Ectodermal cell (in vitro differentiated cells): ENCODE measurements around the gene HPCAL4.

Experiments used
- H3K27ac ChIP-seq: 2 replicates; pipeline ENCODE4 v1.7.0; 2013; ENCODE audit warnings: mild to moderate bottlenecking, low read depth, low read length; ENCODE audit not compliant: insufficient read depth, poor library complexity, severe bottlenecking
- H3K27me3 ChIP-seq: 2 replicates; pipeline ENCODE4 v1.7.0; 2013; ENCODE audit warnings: mild to moderate bottlenecking, low read length; ENCODE audit not compliant: insufficient read depth, control insufficient read depth, poor library complexity, severe bottlenecking
- H3K36me3 ChIP-seq: one replicate; pipeline ENCODE4 v1.7.0; 2013; ENCODE audit warnings: low read length; ENCODE audit not compliant: control insufficient read depth, insufficient read depth
- H3K4me1 ChIP-seq: one replicate; pipeline ENCODE4 v1.7.0; 2013; ENCODE audit warnings: low read length; ENCODE audit not compliant: control insufficient read depth, insufficient read depth
- H3K4me3 ChIP-seq: 2 replicates; pipeline ENCODE4 v1.7.0; 2013; ENCODE audit warnings: low read depth, low read length, control low read depth; ENCODE audit not compliant: insufficient read depth
- H3K9me3 ChIP-seq: 2 replicates; pipeline ENCODE4 v1.7.0; 2013; ENCODE audit warnings: mild to moderate bottlenecking, low read length, moderate library complexity; ENCODE audit not compliant: control insufficient read depth
- WGBS, 2 experiments: methylation state at CpG; one replicate each; pipeline ENCODE4 v1.1.7; 2013; ENCODE audit warnings: missing lambda C conversion rate in 2 of 2; 5-methylcytosine and 5-hydroxymethylcytosine counted together

Gene HPCAL4

GRCh38 chr1:39690225-39690624 lies 1.0 kb downstream of the HPCAL4 start:
- Histone ChIP-seq H3K4me3 (no peak overlapping the region), H3K27ac (no peak overlapping the region)
- 13 to 15% methylated on average over 2 of the region's 2 CpGs for WGBS, 2 experiments

GRCh38 chr1:39689635-39690034 lies 1.6 kb downstream of the HPCAL4 start:
- H3K27ac ChIP-seq = no peak overlapping the region
- H3K27me3 ChIP-seq = peaks cover 97% of the 10 kb centered on the region
- H3K36me3 ChIP-seq = no peaks in the 10 kb centered on the region
- H3K4me1 ChIP-seq = peaks cover 13% of the 10 kb centered on the region
- no peaks in the 10 kb centered on the region for H3K9me3 ChIP-seq
- no peak overlapping the region for H3K4me3 ChIP-seq

More at GRCh38 chr1:39690225-39690624, 1.0 kb downstream of the HPCAL4 start:
- Histone ChIP-seq H3K9me3 (no peaks in the 10 kb centered on the region), H3K4me1 (peaks cover 13% of the 10 kb centered on the region), H3K36me3 (no peaks in the 10 kb centered on the region), H3K27me3 (peaks cover 97% of the 10 kb centered on the region)

- H3K27ac ChIP-seq = no peak overlapping the region
- peaks cover 97% of the 10 kb centered on the region for H3K27me3 ChIP-seq
- WGBS, 2 experiments = 71 to 82% methylated on average over 2 of the region's 2 CpGs
- H3K9me3 ChIP-seq = no peaks in the 10 kb centered on the region
- no peaks in the 10 kb centered on the region for H3K36me3 ChIP-seq
- H3K4me3 ChIP-seq = no peak overlapping the region
- peaks cover 13% of the 10 kb centered on the region for H3K4me1 ChIP-seq
Measured at GRCh38 chr1:39689214-39689613, 2.0 kb downstream of the HPCAL4 start.

GRCh38 chr1:39688706-39689105 lies 2.5 kb downstream of the HPCAL4 start:
- Histone ChIP-seq H3K27ac (no peak overlapping the region), H3K9me3 (no peaks in the 10 kb centered on the region), H3K36me3 (no peaks in the 10 kb centered on the region), H3K27me3 (peaks cover 97% of the 10 kb centered on the region), H3K4me1 (peaks cover 13% of the 10 kb centered on the region), H3K4me3 (no peak overlapping the region)
- 46 to 51% methylated on average over 3 of the region's 3 CpGs for WGBS, 2 experiments

GRCh38 chr1:39687243-39687642 lies 4.0 kb downstream of the HPCAL4 start:
- H3K27me3 ChIP-seq = peaks cover 97% of the 10 kb centered on the region
- H3K36me3 ChIP-seq = no peaks in the 10 kb centered on the region
- no peak overlapping the region for H3K4me3 ChIP-seq
- 42 to 52% methylated on average over 2 of the region's 2 CpGs for WGBS, 2 experiments
- H3K4me1 ChIP-seq = peaks cover 13% of the 10 kb centered on the region
- no peaks in the 10 kb centered on the region for H3K9me3 ChIP-seq
- H3K27ac ChIP-seq = no peak overlapping the region

GRCh38 chr1:39685071-39685470 lies 6.2 kb downstream of the HPCAL4 start:
- Histone ChIP-seq H3K27ac (no peak overlapping the region), H3K36me3 (no peaks in the 10 kb centered on the region), H3K9me3 (no peaks in the 10 kb centered on the region), H3K27me3 (peaks cover 97% of the 10 kb centered on the region), H3K4me3 (no peak overlapping the region), H3K4me1 (peaks cover 9% of the 10 kb centered on the region)
- WGBS, 2 experiments = 76 to 78% methylated on average over 3 of the region's 3 CpGs

- 81 to 84% methylated on average over 13 of the region's 13 CpGs for WGBS, 2 experiments
- Histone ChIP-seq H3K36me3 (no peaks in the 10 kb centered on the region), H3K9me3 (no peaks in the 10 kb centered on the region), H3K4me3 (no peak overlapping the region), H3K27ac (no peak overlapping the region), H3K4me1 (peaks cover 3% of the 10 kb centered on the region), H3K27me3 (peaks cover 97% of the 10 kb centered on the region)
Measured at GRCh38 chr1:39684313-39684664, 6.9 kb downstream of the HPCAL4 start.

GRCh38 chr1:39683591-39684312 lies 7.5 kb downstream of the HPCAL4 start:
- Histone ChIP-seq H3K27ac (no peak overlapping the region), H3K27me3 (peaks cover 97% of the 10 kb centered on the region)
- 52% methylated on average over 62 of the region's 62 CpGs for WGBS, 2 experiments

GRCh38 chr1:39681999-39682398 lies 9.2 kb downstream of the HPCAL4 start:
- H3K27ac ChIP-seq = no peak overlapping the region
- H3K4me3 ChIP-seq = no peak overlapping the region
- 60 to 62% methylated on average over 1 of the region's 1 CpG for WGBS, 2 experiments
- no peaks in the 10 kb centered on the region for H3K4me1 ChIP-seq
- H3K27me3 ChIP-seq = peaks cover 91% of the 10 kb centered on the region
- no peaks in the 10 kb centered on the region for H3K36me3 ChIP-seq
- H3K9me3 ChIP-seq = no peaks in the 10 kb centered on the region

More at GRCh38 chr1:39683591-39684312, 7.5 kb downstream of the HPCAL4 start:
- H3K9me3 ChIP-seq = no peaks in the 10 kb centered on the region
- no peak overlapping the region for H3K4me3 ChIP-seq
- H3K4me1 ChIP-seq = no peaks in the 10 kb centered on the region
- H3K36me3 ChIP-seq = no peaks in the 10 kb centered on the region

GRCh38 chr1:39681294-39681693 lies 9.9 kb downstream of the HPCAL4 start:
- Histone ChIP-seq H3K9me3 (no peaks in the 10 kb centered on the region), H3K4me1 (no peaks in the 10 kb centered on the region), H3K4me3 (no peak overlapping the region), H3K27ac (no peak overlapping the region), H3K27me3 (peaks cover 91% of the 10 kb centered on the region), H3K36me3 (no peaks in the 10 kb centered on the region)
- WGBS, 2 experiments = 69 to 80% methylated on average over 3 of the region's 3 CpGs
